Prostate gland (tissue), 2 donors: ENCODE measurements around the gene RNF220. TPM values are rescaled to one million over a fixed set of nuclear protein-coding genes. Genes with fewer than 3 reads are reported as not detected.

ENCODE experiments used
- DNase-seq: peaks from one replicate; pipeline ENCODE4 v3.0.0-alpha.2; 2019; ENCODE audit warnings: low spot score
- H3K27ac ChIP-seq, 2 donors: fragments of 200-600 bp; sonication (generic); 2 replicates each; pipeline ENCODE4 v1.5.1; 2017 to 2019
- H3K27me3 ChIP-seq: fragments of 200-600 bp; sonication (generic); replicated peaks from 2 replicates; pipeline ENCODE4 v1.5.1; 2019; ENCODE audit not compliant: insufficient read depth
- H3K36me3 ChIP-seq, 2 donors: fragments of 200-600 bp; sonication (generic); 1 replicate in 1 of 2; 2 replicates in 1 of 2; pipeline versions ENCODE4 v1.5.1 to v1.8.1; 2017 to 2019
- H3K4me1 ChIP-seq: fragments of 200-600 bp; sonication (generic); replicated peaks from 2 replicates; pipeline ENCODE4 v1.5.1; 2019
- H3K4me3 ChIP-seq, 2 donors: fragments of 200-600 bp; sonication (generic); 2 replicates each; pipeline ENCODE4 v1.5.1; 2017 to 2019
- H3K9me3 ChIP-seq: fragments of 200-600 bp; sonication (generic); 2 replicates; pipeline ENCODE4 v1.5.1; 2017
- POLR2A ChIP-seq: fragments of 450-650 bp; IDR thresholded peaks from one replicate; pipeline ENCODE4 v1.6.1; 2016; ENCODE audit warnings: antibody characterized with exemption, mild to moderate bottlenecking
- POLR2AphosphoS5 ChIP-seq: sonication (generic); formaldehyde crosslinking; IDR thresholded peaks from one replicate; pipeline ENCODE4 v1.6.1; 2017; ENCODE audit warnings: antibody characterized with exemption
- WGBS: methylation state at CpG from one replicate; pipeline ENCODE4 v1.1.5; 2018; 5-methylcytosine and 5-hydroxymethylcytosine counted together
- intact Hi-C: fragments of 100-400 bp; cut with DNase I; formaldehyde crosslinking; loops from one replicate; pipeline ENCODE4 v1.14.2; 2022
- total RNA-seq, 2 donors: library from RNA; depleted of rRNA; stranded (reverse); fragments of >200 nt; gene quantifications; one replicate each; pipeline ENCODE4 v1.1.0, GENCODE V29; 2016
- TF ChIP-seq, protein P1 (sequence below), 4 experiments: fragments of 200-600 bp in 2 of 4; fragments of 450-650 bp in 2 of 4; sonication (generic) in 2 of 4; IDR thresholded peaks; 1 replicate in 3 of 4; 2 replicates in 1 of 4; pipeline ENCODE4 v1.5.1; 2016 to 2019; ENCODE audit warnings: antibody characterized with exemption in 4 of 4, mild to moderate bottlenecking in 2 of 4, moderate library complexity in 2 of 4

The RNF220 gene
- total RNA-seq, 2 donors from 2014 or later, result 116 to 147 TPM

DNA sequence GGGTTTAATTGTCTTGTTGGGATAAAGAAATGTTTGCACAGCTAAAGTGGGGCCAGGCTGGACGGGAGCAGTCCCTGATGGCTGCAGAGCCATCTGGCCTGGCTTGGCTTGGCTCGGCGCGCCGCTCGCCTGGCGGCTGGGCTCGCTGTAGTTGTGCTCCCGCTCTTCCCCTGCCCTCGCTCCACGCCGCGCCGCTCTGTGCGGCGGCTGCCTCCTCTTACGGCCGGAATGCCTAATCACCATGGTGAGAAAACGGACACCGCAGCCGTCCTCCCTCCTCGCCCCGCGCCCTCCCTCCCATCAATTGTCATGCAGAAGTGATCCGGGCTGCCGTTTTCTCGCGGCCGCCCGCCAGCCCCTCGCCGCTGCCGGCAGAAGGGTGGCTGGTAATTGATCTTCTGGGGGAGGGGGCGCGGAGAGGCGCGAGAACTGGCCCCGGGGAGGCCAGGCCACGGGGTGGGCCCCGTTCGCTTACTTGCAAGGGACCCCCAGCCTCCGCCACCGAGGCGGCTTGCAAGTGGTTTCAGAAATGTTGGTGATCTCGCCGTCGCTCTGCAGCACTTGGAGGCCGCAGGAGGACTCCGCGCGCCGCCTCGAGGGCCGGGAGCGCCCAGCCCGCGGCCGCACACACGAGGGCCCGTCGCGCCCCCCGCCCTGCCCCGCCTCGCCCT, 12.4 kb downstream of the RNF220 start:
- H3K27ac ChIP-seq, result no peak overlapping the region
- 5% methylated on average over 61 of the region's 65 CpGs for WGBS
- peaks cover 27% of the 10 kb centered on the region for H3K27me3 ChIP-seq
- intact Hi-C loops, result no loop called here
- H3K9me3 ChIP-seq, result no peaks in the 10 kb centered on the region
- no peaks in the 10 kb centered on the region for H3K36me3 ChIP-seq
- DNase-seq, result no peak
- H3K4me3 ChIP-seq, result no peak overlapping the region
- no peak for TF ChIP-seq POLR2AphosphoS5
- TF ChIP-seq POLR2A, result no peak
- TF ChIP-seq, protein P1, sequence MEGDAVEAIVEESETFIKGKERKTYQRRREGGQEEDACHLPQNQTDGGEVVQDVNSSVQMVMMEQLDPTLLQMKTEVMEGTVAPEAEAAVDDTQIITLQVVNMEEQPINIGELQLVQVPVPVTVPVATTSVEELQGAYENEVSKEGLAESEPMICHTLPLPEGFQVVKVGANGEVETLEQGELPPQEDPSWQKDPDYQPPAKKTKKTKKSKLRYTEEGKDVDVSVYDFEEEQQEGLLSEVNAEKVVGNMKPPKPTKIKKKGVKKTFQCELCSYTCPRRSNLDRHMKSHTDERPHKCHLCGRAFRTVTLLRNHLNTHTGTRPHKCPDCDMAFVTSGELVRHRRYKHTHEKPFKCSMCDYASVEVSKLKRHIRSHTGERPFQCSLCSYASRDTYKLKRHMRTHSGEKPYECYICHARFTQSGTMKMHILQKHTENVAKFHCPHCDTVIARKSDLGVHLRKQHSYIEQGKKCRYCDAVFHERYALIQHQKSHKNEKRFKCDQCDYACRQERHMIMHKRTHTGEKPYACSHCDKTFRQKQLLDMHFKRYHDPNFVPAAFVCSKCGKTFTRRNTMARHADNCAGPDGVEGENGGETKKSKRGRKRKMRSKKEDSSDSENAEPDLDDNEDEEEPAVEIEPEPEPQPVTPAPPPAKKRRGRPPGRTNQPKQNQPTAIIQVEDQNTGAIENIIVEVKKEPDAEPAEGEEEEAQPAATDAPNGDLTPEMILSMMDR (IDR thresholded peaks at IDR 0.05), result no peak
- H3K4me1 ChIP-seq, result no peaks in the 10 kb centered on the region

DNA sequence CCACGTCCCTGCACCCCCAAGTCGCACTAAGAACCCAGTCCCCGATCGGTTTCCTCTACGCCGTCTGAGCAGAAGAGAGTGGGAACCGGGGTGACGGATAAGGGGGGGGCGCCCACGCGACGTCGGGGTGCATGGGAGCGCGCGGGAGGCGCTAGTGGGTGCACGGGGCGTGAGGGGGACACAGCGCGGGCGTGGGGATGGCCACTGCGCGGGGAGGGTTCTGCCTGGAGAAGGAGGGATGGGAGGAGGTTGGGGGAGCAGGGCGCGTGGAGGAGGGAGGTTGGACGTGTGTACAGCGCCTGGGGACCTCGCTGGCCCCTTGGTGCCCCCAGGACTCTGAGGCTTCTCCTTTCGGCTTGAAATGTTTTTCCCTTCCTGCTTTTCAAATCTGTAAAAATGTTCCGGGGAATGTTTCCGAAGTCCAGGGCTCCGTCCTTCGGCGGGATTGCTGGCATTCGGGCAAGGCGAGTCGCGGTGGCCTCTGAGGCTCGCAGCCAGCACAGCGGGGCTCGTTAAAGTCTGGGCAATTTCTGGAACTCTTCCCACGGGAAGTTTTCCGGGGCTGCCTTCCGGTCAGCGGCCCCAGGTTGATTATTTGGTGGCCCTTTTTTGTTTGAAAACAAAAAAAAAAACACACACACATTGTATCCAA, 13.1 kb downstream of the RNF220 start:
- intact Hi-C loops, result no loop called here
- Histone ChIP-seq H3K4me1 (no peaks in the 10 kb centered on the region), H3K27ac (no peak overlapping the region), H3K36me3 (no peaks in the 10 kb centered on the region), H3K4me3 (no peak overlapping the region), H3K27me3 (peaks cover 25% of the 10 kb centered on the region), H3K9me3 (no peaks in the 10 kb centered on the region)
- DNase-seq, result no peak
- WGBS, result 5% methylated on average over 45 of the region's 46 CpGs
- TF ChIP-seq POLR2AphosphoS5 (no peak), POLR2A (no peak)
- TF ChIP-seq, protein P1 (IDR thresholded peaks at IDR 0.05), result no peak

DNA sequence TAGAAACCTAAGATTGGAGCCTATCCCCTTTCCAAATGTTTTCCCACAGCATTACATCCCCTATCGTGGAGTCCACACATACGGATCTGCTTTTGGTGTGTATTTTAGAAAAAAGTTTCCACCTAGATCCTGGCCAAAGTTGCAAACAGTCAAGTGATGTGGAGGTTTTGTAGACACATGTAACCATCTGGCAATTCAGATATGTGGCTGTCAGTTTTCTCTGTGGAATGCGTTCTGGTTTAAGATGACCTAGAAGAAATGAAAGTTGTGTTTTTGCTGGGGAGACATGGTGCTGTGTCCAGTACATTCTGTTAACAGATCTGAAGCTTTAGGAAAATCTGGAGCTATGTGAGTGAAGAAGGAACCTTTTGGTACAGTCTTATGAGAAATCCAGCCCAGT, 14.8 kb downstream of the RNF220 start:
- WGBS, result 81% methylated on average over 3 of the region's 3 CpGs
- H3K9me3 ChIP-seq, result no peaks in the 10 kb centered on the region
- H3K36me3 ChIP-seq, result no peaks in the 10 kb centered on the region
- intact Hi-C loops, result no loop called here
- H3K4me3 ChIP-seq, result no peak overlapping the region
- H3K27ac ChIP-seq, result no peak overlapping the region
- H3K27me3 ChIP-seq, result peaks cover 25% of the 10 kb centered on the region
- no peak for TF ChIP-seq POLR2A
- TF ChIP-seq POLR2AphosphoS5, result no peak
- TF ChIP-seq, protein P1 (IDR thresholded peaks at IDR 0.05), result no peak
- no peaks in the 10 kb centered on the region for H3K4me1 ChIP-seq
- no peak for DNase-seq

DNA sequence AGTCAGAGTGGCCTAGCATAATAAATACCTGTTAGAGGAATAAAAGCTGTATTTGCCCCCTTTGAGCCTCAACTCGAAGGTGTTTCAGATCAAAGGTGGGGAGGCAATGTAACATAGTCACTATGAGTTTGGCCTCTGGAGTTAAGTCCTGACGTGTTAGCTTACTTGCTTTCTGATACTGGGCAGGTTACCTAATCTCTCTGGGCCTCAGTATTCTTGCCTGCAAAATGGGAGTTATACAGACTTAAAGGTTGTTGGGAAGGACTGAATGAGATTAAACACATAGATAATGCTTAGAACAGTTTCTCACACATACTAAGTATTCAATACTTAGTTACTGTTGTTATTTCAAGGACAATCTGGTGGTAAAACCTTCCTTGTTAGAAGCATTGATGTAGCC, 15.5 kb downstream of the RNF220 start:
- Histone ChIP-seq H3K4me1 (no peaks in the 10 kb centered on the region), H3K27me3 (peaks cover 25% of the 10 kb centered on the region), H3K36me3 (no peaks in the 10 kb centered on the region), H3K27ac (no peak overlapping the region), H3K4me3 (no peak overlapping the region), H3K9me3 (no peaks in the 10 kb centered on the region)
- TF ChIP-seq POLR2AphosphoS5, result no peak
- TF ChIP-seq, protein P1 (IDR thresholded peaks at IDR 0.05), result no peak
- no peak for TF ChIP-seq POLR2A
- DNase-seq, result no peak
- intact Hi-C loops, result no loop called here
- WGBS, result 74% methylated on average over 2 of the region's 2 CpGs

DNA sequence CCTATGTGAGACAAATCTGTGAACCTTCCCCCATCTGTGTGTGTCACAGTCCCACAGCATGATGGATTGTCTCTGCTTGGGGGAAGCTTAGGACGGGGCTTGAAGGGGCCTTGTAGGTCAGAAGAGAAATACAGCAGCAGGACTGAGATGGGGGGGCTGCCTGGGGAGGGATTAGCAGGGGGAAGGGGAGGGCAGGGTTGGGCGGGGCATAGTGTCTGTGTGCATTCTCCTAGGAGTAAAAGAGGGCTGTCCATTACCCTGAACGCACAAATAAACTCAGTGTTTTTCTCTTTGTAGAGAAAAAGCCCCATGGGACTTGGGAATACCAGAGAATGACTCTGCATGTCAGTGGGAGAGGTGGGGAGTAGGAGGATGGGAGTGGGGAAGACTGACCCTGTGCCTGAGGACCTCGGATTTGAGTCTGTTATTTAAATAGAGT, 16.4 kb downstream of the RNF220 start:
- no peak overlapping the region for H3K27ac ChIP-seq
- DNase-seq, result no peak
- intact Hi-C loops, result no loop called here
- H3K4me1 ChIP-seq, result no peaks in the 10 kb centered on the region
- H3K4me3 ChIP-seq, result no peak overlapping the region
- no peaks in the 10 kb centered on the region for H3K36me3 ChIP-seq
- H3K9me3 ChIP-seq, result no peaks in the 10 kb centered on the region
- peaks cover 20% of the 10 kb centered on the region for H3K27me3 ChIP-seq
- 52% methylated on average over 4 of the region's 4 CpGs for WGBS
- TF ChIP-seq POLR2AphosphoS5, result no peak
- TF ChIP-seq, protein P1 (IDR thresholded peaks at IDR 0.05), result no peak
- no peak for TF ChIP-seq POLR2A
